HCT116 (cell line): ENCODE data around the gene MYDGF.

Experiments used
- CEBPB ChIP-seq: IDR thresholded peaks from 2 replicates; pipeline ENCODE4 v1.6.1; 2012; ENCODE audit warnings: low read depth
- EGR1 ChIP-seq: IDR thresholded peaks from 2 replicates; pipeline ENCODE4 v1.6.1; 2012; ENCODE audit warnings: low read depth
- EZH2 ChIP-seq: fragments of 200-600 bp; sonication (generic); IDR thresholded peaks from 2 replicates; pipeline ENCODE4 v1.6.1; 2017; ENCODE audit warnings: antibody characterized with exemption, mixed run types
- EZH2phosphoT487 ChIP-seq: fragments of 200-600 bp; IDR thresholded peaks from 2 replicates; pipeline ENCODE4 v1.6.1; 2018; ENCODE audit warnings: antibody characterized with exemption, borderline replicate concordance
- JUND ChIP-seq: IDR thresholded peaks from 2 replicates; pipeline ENCODE4 v1.6.1; 2012
- POLR2A ChIP-seq: IDR thresholded peaks from 2 replicates; pipeline ENCODE4 v1.7.0; 2011; ENCODE audit warnings: borderline replicate concordance; ENCODE audit not compliant: insufficient read depth, insufficient read length; ENCODE audit errors: extremely low read depth
- POLR2AphosphoS5 ChIP-seq: IDR thresholded peaks from 2 replicates; pipeline ENCODE4 v1.6.1; 2011; ENCODE audit warnings: mild to moderate bottlenecking, low read depth, low read length, moderate library complexity
- RAD21 ChIP-seq: IDR thresholded peaks from 2 replicates; pipeline ENCODE4 v1.6.1; 2012; ENCODE audit warnings: low read depth, mild to moderate bottlenecking
- SIN3A ChIP-seq: IDR thresholded peaks from 2 replicates; pipeline ENCODE4 v1.6.1; 2012; ENCODE audit warnings: low read depth
- SRF ChIP-seq: IDR thresholded peaks from 2 replicates; pipeline ENCODE4 v1.6.1; 2012; ENCODE audit warnings: low read depth
- TF ChIP-seq, protein P1 (sequence below), 3 experiments: fragments of 200-600 bp in 1 of 3; sonication (generic) in 1 of 3; IDR thresholded peaks in 2 of 3; conservative IDR thresholded peaks in 1 of 3; 2 replicates each; pipeline ENCODE4 v1.5.1; 2012 to 2017; ENCODE audit warnings: low read depth in 2 of 3, low read length in 2 of 3, antibody characterized with exemption in 1 of 3, borderline replicate concordance in 1 of 3, control low read depth in 1 of 3, mild to moderate bottlenecking in 1 of 3, mixed read lengths in 1 of 3, mixed run types in 1 of 3, moderate library complexity in 1 of 3; ENCODE audit not compliant: insufficient read depth in 1 of 3
- TF ChIP-seq, protein P2 (sequence below): IDR thresholded peaks from 2 replicates; pipeline ENCODE4 v1.6.1; 2012
- TF ChIP-seq, protein P3 (sequence below): IDR thresholded peaks from 2 replicates; pipeline ENCODE4 v1.6.1; 2011; ENCODE audit warnings: mild to moderate bottlenecking, low read length, moderate library complexity; ENCODE audit not compliant: insufficient replicate concordance; ENCODE audit errors: extremely low read depth
- TF ChIP-seq, protein P4 (sequence below): IDR thresholded peaks from 2 replicates; pipeline ENCODE4 v1.6.1; 2012

DNA sequence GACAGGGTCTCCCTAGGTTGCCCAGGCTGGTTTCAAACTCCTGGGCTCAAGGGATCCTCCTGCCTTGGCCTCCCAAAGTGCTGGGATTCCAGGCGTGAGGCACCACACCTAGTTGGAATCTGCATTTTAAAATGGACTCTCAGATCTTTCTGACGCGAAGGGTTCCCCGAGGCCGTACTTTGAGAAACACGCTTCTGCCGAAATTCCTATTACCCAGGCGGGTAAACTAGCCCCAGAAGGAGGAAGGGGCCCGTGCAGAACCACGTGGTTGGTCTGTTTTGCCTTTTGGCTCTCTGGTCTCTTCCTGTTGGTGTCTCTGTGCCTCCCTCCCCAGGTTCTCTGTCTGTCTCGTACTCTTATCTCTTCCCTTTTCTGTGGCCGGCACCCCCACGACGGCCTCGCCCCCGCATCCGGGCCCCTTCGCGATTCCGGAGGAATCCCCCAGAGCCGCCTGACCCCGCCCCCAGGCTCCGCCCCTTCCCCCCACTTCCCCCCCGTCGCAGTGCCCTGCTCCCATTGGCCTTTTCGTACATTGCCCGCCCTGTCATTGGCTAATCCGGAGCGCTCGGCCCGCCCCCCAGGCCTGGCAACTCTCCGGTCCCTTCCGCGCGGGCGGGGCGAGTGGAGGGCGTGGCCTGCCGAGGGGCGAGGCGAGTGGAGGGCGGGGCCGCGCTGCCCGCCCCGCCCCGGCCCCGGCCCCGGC is 31.2 kb downstream of the MYDGF start, which contains the start of gene TNFAIP8L1:
- TF ChIP-seq CEBPB (no peak), RAD21 (no peak), POLR2AphosphoS5 (no peak), POLR2A (no peak), EZH2phosphoT487 (no peak), EGR1 (peak; percentile 91), JUND (no peak), SIN3A (no peak), EZH2 (no peak), SRF (no peak)
- TF ChIP-seq, protein P1, sequence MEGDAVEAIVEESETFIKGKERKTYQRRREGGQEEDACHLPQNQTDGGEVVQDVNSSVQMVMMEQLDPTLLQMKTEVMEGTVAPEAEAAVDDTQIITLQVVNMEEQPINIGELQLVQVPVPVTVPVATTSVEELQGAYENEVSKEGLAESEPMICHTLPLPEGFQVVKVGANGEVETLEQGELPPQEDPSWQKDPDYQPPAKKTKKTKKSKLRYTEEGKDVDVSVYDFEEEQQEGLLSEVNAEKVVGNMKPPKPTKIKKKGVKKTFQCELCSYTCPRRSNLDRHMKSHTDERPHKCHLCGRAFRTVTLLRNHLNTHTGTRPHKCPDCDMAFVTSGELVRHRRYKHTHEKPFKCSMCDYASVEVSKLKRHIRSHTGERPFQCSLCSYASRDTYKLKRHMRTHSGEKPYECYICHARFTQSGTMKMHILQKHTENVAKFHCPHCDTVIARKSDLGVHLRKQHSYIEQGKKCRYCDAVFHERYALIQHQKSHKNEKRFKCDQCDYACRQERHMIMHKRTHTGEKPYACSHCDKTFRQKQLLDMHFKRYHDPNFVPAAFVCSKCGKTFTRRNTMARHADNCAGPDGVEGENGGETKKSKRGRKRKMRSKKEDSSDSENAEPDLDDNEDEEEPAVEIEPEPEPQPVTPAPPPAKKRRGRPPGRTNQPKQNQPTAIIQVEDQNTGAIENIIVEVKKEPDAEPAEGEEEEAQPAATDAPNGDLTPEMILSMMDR (IDR thresholded peaks at IDR 0.05 in 2 of 3, conservative IDR thresholded peaks at IDR 0.05 in 1 of 3; ENCODE audit: borderline replicate concordance in 1 of 3, insufficient read depth in 1 of 3, low read depth in 2 of 3, low read length in 2 of 3) = no peak
- TF ChIP-seq, protein P2, sequence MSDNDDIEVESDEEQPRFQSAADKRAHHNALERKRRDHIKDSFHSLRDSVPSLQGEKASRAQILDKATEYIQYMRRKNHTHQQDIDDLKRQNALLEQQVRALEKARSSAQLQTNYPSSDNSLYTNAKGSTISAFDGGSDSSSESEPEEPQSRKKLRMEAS = peak; percentile 82
- TF ChIP-seq, protein P3, sequence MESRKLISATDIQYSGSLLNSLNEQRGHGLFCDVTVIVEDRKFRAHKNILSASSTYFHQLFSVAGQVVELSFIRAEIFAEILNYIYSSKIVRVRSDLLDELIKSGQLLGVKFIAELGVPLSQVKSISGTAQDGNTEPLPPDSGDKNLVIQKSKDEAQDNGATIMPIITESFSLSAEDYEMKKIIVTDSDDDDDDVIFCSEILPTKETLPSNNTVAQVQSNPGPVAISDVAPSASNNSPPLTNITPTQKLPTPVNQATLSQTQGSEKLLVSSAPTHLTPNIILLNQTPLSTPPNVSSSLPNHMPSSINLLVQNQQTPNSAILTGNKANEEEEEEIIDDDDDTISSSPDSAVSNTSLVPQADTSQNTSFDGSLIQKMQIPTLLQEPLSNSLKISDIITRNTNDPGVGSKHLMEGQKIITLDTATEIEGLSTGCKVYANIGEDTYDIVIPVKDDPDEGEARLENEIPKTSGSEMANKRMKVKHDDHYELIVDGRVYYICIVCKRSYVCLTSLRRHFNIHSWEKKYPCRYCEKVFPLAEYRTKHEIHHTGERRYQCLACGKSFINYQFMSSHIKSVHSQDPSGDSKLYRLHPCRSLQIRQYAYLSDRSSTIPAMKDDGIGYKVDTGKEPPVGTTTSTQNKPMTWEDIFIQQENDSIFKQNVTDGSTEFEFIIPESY = no peak
- TF ChIP-seq, protein P4, sequence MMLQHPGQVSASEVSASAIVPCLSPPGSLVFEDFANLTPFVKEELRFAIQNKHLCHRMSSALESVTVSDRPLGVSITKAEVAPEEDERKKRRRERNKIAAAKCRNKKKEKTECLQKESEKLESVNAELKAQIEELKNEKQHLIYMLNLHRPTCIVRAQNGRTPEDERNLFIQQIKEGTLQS = no peak
